ENCODE measurements around the gene CFAP52. TPM values are rescaled to one million over a fixed set of nuclear protein-coding genes. Genes with fewer than 3 reads are reported as not detected.
A peak's percentile ranks its signal among the peaks of the same experiment; 100 is the strongest.

CFAP52 gene
- total and polyA plus RNA-seq, 5 donors from 2014 or later: not detected

DNA sequence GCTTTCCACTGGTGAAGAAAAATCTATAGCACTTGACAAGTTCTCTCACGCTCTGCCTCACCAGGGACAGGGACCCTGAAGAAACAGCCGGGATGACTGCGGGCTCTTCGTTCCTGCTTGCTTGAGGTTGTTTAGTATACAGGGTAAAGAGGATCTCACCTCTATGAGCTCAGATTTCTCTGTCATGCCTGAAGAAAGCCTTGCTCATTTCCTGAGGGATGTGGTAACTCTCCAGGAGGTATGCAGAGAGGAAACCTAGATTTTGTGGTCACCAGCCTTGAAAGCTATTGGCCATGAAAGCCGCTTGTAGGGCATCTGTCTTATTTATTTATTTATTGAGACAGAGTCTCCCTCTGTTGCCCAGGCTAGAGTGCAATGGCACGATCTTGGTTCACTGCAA is 92.1 kb downstream of the CFAP52 start:
- no peak for ATAC-seq (ENCODE audit: low read depth in 2 of 2)
- Histone ChIP-seq H3K4me3 (ENCODE audit: low read depth, low read length) (no peak overlapping the region), H3K27me3 (ENCODE audit: control insufficient read depth, insufficient read depth, low read length) (peaks cover 3% of the 10 kb centered on the region), H3K36me3 (ENCODE audit: control insufficient read depth, insufficient read depth, low read length) (no peaks in the 10 kb centered on the region), H3K27ac (ENCODE audit: insufficient read depth, low read length, poor library complexity, severe bottlenecking) (no peak overlapping the region), H3K4me1 (ENCODE audit: control insufficient read depth, insufficient read depth, low read length, poor library complexity, severe bottlenecking) (no peaks in the 10 kb centered on the region), H3K9me3 (ENCODE audit: control insufficient read depth in 2 of 2, low read length in 2 of 2) (no peaks in the 10 kb centered on the region)
- Mint-ChIP-seq H3K4me1 (peaks cover 0 to 3% (median 0%) of the 10 kb centered on the region in 4 donors), H3K9me3 (peaks cover 0 to 4% (median 1%) of the 10 kb centered on the region in 7 donors), H3K27me3 (peaks cover 24% of the 10 kb centered on the region), H3K36me3 (no peaks in the 10 kb centered on the region), H3K4me3 (no peak overlapping the region), H3K27ac (no peak overlapping the region)
- no peak for DNase-seq

DNA sequence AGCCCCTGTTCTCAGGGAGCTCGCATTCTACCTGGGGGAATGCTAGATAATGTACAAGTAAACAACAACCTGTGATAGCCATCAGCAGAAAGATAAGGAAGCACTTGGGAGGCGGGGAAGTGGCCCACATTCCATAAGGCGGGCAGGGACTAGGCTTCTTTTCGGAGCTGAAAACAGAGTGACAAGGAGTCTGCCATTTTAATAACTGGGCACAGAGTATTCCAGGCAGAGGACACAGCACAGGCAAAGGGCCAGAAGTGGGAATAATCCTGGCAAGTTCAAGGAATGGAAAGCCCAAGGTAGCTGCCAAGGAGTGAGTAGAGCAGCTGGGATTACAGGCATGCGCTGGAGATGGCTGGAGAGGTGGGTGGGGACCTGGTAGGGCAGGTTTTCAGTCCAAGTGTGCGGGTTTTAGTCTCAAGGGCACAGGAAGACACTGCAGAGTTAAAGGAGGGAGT is 93.1 kb downstream of the CFAP52 start:
- H3K4me1 Mint-ChIP-seq: peaks cover 0 to 3% (median 0%) of the 10 kb centered on the region in 4 donors
- H3K9me3 ChIP-seq (ENCODE audit: control insufficient read depth in 2 of 2, low read length in 2 of 2): no peaks in the 10 kb centered on the region
- peaks cover 3% of the 10 kb centered on the region for H3K27me3 ChIP-seq (ENCODE audit: control insufficient read depth, insufficient read depth, low read length)
- H3K4me3 ChIP-seq (ENCODE audit: low read depth, low read length): no peak overlapping the region
- DNase-seq (no peak), ATAC-seq (ENCODE audit: low read depth in 2 of 2) (no peak)
- H3K27ac ChIP-seq (ENCODE audit: insufficient read depth, low read length, poor library complexity, severe bottlenecking): no peak overlapping the region
- H3K36me3 ChIP-seq (ENCODE audit: control insufficient read depth, insufficient read depth, low read length): no peaks in the 10 kb centered on the region
- peaks cover 0 to 1% (median 0%) of the 10 kb centered on the region in 7 donors for H3K9me3 Mint-ChIP-seq
- H3K36me3 Mint-ChIP-seq: no peaks in the 10 kb centered on the region
- peaks cover 24% of the 10 kb centered on the region for H3K27me3 Mint-ChIP-seq
- H3K27ac Mint-ChIP-seq: no peak overlapping the region
- H3K4me3 Mint-ChIP-seq: no peak overlapping the region
- no peaks in the 10 kb centered on the region for H3K4me1 ChIP-seq (ENCODE audit: control insufficient read depth, insufficient read depth, low read length, poor library complexity, severe bottlenecking)

DNA sequence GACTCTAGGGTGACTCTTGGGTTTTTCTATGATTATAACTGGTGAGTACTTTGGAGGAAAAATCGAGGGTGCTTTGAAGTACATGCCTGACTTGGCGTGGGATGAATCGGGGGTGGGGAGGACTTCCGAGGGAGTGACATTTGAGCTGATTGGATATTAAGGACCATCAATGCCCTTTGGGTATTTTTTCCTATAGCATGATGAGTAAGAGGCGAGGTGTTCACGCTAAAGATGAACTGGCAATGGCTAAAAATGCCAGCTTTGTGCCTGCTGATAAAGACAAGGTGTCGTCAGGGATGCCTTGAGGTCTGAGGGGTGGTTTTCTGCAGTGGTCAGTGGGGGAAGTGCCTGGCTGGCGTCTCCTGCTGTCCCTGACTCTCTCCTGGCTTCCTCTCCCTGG is 94.2 kb downstream of the CFAP52 start:
- Histone ChIP-seq H3K4me1 (ENCODE audit: control insufficient read depth, insufficient read depth, low read length, poor library complexity, severe bottlenecking) (no peaks in the 10 kb centered on the region), H3K4me3 (ENCODE audit: low read depth, low read length) (no peak overlapping the region), H3K36me3 (ENCODE audit: control insufficient read depth, insufficient read depth, low read length) (no peaks in the 10 kb centered on the region), H3K9me3 (ENCODE audit: control insufficient read depth in 2 of 2, low read length in 2 of 2) (no peaks in the 10 kb centered on the region), H3K27ac (ENCODE audit: insufficient read depth, low read length, poor library complexity, severe bottlenecking) (no peak overlapping the region), H3K27me3 (ENCODE audit: control insufficient read depth, insufficient read depth, low read length) (peaks cover 3% of the 10 kb centered on the region)
- Mint-ChIP-seq H3K4me1 (peaks cover 0 to 3% (median 0%) of the 10 kb centered on the region in 4 donors), H3K36me3 (no peaks in the 10 kb centered on the region), H3K9me3 (peaks cover 0 to 1% (median 0%) of the 10 kb centered on the region in 7 donors), H3K27ac (no peak overlapping the region), H3K27me3 (peaks cover 20% of the 10 kb centered on the region), H3K4me3 (no peak overlapping the region)
- ATAC-seq (ENCODE audit: low read depth in 2 of 2) (no peak), DNase-seq (no peak)

DNA sequence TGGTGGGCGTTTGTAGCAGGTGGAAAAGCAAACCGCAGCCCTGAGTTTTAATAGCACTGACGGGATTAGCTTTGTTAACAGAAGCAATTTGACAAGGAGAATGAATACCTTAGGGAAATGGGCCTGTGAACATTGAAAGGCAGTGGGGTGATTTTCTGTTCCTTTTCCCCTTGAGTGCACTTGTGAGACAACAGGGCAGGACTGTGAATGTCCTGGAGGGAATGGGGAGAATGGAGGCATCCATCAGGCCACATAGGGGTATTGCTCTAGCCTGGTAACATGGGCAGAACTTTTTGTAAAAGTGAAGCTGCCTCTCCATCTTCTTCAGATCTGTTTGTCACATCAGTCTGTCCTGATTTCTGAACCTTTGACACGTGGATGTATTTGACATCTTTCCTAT is 95.1 kb downstream of the CFAP52 start:
- no peak for ATAC-seq (ENCODE audit: low read depth in 2 of 2)
- peaks cover 0 to 1% (median 0%) of the 10 kb centered on the region in 7 donors for H3K9me3 Mint-ChIP-seq
- H3K4me1 Mint-ChIP-seq: peaks cover 0 to 3% (median 0%) of the 10 kb centered on the region in 4 donors
- no peak for DNase-seq
- H3K9me3 ChIP-seq (ENCODE audit: control insufficient read depth in 2 of 2, low read length in 2 of 2): no peaks in the 10 kb centered on the region
- no peak overlapping the region for H3K4me3 ChIP-seq (ENCODE audit: low read depth, low read length)
- no peaks in the 10 kb centered on the region for H3K4me1 ChIP-seq (ENCODE audit: control insufficient read depth, insufficient read depth, low read length, poor library complexity, severe bottlenecking)
- no peaks in the 10 kb centered on the region for H3K36me3 ChIP-seq (ENCODE audit: control insufficient read depth, insufficient read depth, low read length)
- no peaks in the 10 kb centered on the region for H3K27me3 ChIP-seq (ENCODE audit: control insufficient read depth, insufficient read depth, low read length)
- no peaks in the 10 kb centered on the region for H3K36me3 Mint-ChIP-seq
- H3K27me3 Mint-ChIP-seq: peaks cover 20% of the 10 kb centered on the region
- H3K27ac Mint-ChIP-seq: no peak overlapping the region
- H3K4me3 Mint-ChIP-seq: no peak overlapping the region
- H3K27ac ChIP-seq (ENCODE audit: insufficient read depth, low read length, poor library complexity, severe bottlenecking): no peak overlapping the region

DNA sequence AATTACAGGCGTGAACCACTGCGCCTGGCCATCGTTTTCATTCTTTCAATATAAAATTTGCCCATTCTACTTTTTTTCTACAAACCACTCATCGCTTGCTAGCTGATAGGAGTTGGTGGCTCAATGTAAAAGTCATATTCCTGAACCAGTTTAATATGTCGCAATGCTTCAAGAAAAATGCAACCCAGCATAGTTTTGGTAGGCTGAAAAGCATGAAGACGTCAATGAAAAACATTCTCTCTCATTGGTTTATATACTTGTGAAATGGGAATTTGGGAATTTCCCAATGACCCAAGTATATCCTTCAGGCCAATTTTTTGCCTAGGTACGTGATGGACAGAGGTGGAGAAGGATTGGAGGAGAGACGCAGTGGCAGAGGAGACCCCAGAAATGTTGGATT is 95.8 kb downstream of the CFAP52 start:
- H3K36me3 Mint-ChIP-seq: no peaks in the 10 kb centered on the region
- ATAC-seq (ENCODE audit: low read depth in 2 of 2) (no peak), DNase-seq (no peak)
- peaks cover 0 to 3% (median 0%) of the 10 kb centered on the region in 4 donors for H3K4me1 Mint-ChIP-seq
- H3K27me3 Mint-ChIP-seq: peaks cover 19% of the 10 kb centered on the region
- Histone ChIP-seq H3K27ac (ENCODE audit: insufficient read depth, low read length, poor library complexity, severe bottlenecking) (no peak overlapping the region), H3K9me3 (ENCODE audit: control insufficient read depth in 2 of 2, low read length in 2 of 2) (no peaks in the 10 kb centered on the region), H3K4me3 (ENCODE audit: low read depth, low read length) (no peak overlapping the region), H3K36me3 (ENCODE audit: control insufficient read depth, insufficient read depth, low read length) (no peaks in the 10 kb centered on the region), H3K4me1 (ENCODE audit: control insufficient read depth, insufficient read depth, low read length, poor library complexity, severe bottlenecking) (no peaks in the 10 kb centered on the region), H3K27me3 (ENCODE audit: control insufficient read depth, insufficient read depth, low read length) (no peaks in the 10 kb centered on the region)
- peaks cover 0 to 3% (median 0%) of the 10 kb centered on the region in 7 donors for H3K9me3 Mint-ChIP-seq
- H3K4me3 Mint-ChIP-seq: no peak overlapping the region
- no peak overlapping the region for H3K27ac Mint-ChIP-seq

DNA sequence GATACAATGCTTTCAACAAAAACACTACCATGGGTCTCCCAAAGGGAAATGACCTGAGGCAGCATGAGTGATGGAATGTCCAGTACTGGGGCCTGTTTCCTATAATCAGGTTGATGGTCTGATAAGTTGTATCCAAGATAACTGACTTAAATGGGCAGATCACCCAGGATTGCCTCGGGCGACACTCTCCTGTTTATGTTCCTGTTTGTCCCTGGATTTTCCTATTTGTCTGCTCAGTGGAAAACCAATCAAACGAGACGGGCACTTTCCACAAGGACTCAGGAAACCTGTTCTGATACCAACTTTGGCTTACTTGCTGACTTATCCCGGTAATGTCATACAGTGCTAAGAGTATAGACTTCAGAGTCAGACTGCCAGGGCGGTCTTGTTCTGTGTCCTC is 96.2 kb downstream of the CFAP52 start:
- H3K4me1 Mint-ChIP-seq: peaks cover 0 to 3% (median 0%) of the 10 kb centered on the region in 4 donors
- H3K4me3 Mint-ChIP-seq: no peak overlapping the region
- Histone ChIP-seq H3K4me3 (ENCODE audit: low read depth, low read length) (no peak overlapping the region), H3K27me3 (ENCODE audit: control insufficient read depth, insufficient read depth, low read length) (no peaks in the 10 kb centered on the region), H3K36me3 (ENCODE audit: control insufficient read depth, insufficient read depth, low read length) (no peaks in the 10 kb centered on the region), H3K4me1 (ENCODE audit: control insufficient read depth, insufficient read depth, low read length, poor library complexity, severe bottlenecking) (no peaks in the 10 kb centered on the region), H3K9me3 (ENCODE audit: control insufficient read depth in 2 of 2, low read length in 2 of 2) (no peaks in the 10 kb centered on the region), H3K27ac (ENCODE audit: insufficient read depth, low read length, poor library complexity, severe bottlenecking) (no peak overlapping the region)
- H3K27me3 Mint-ChIP-seq: peaks cover 15% of the 10 kb centered on the region
- H3K9me3 Mint-ChIP-seq: peaks cover 0 to 3% (median 0%) of the 10 kb centered on the region in 7 donors
- no peak for DNase-seq
- H3K36me3 Mint-ChIP-seq: no peaks in the 10 kb centered on the region
- no peak overlapping the region for H3K27ac Mint-ChIP-seq
- no peak for ATAC-seq (ENCODE audit: low read depth in 2 of 2)

DNA sequence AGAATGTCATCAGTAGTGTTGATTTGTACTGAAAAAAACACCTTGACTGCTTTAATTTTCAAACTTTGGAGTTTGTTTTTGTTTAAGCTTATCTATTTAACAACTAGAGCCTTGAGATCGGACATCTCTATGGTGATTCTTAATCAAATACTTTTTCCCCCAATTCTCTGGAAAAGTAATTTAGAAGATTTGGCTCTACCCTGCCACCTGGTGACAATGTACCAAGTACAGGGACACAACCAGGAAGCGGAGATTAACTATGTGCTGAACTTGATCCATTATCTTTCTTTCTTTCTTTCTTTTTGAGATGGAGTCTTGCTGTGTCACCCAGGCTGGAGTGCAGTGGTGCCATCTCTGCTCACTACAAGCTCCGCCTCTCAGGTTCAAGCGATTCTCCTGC is 99.6 kb downstream of the CFAP52 start:
- Histone ChIP-seq H3K9me3 (ENCODE audit: control insufficient read depth in 2 of 2, low read length in 2 of 2) (peaks cover 9 to 12% of the 10 kb centered on the region in 2 experiments), H3K27ac (ENCODE audit: insufficient read depth, low read length, poor library complexity, severe bottlenecking) (no peak overlapping the region), H3K4me1 (ENCODE audit: control insufficient read depth, insufficient read depth, low read length, poor library complexity, severe bottlenecking) (no peaks in the 10 kb centered on the region), H3K4me3 (ENCODE audit: low read depth, low read length) (no peak overlapping the region), H3K36me3 (ENCODE audit: control insufficient read depth, insufficient read depth, low read length) (no peaks in the 10 kb centered on the region), H3K27me3 (ENCODE audit: control insufficient read depth, insufficient read depth, low read length) (no peaks in the 10 kb centered on the region)
- Mint-ChIP-seq H3K27ac (no peak overlapping the region), H3K9me3 (peaks cover 0 to 16% (median 4%) of the 10 kb centered on the region in 7 donors), H3K27me3 (no peaks in the 10 kb centered on the region), H3K4me3 (no peak overlapping the region), H3K36me3 (no peaks in the 10 kb centered on the region), H3K4me1 (no peaks in the 10 kb centered on the region)
- no peak for DNase-seq
- ATAC-seq (ENCODE audit: low read depth in 2 of 2): no peak

DNA sequence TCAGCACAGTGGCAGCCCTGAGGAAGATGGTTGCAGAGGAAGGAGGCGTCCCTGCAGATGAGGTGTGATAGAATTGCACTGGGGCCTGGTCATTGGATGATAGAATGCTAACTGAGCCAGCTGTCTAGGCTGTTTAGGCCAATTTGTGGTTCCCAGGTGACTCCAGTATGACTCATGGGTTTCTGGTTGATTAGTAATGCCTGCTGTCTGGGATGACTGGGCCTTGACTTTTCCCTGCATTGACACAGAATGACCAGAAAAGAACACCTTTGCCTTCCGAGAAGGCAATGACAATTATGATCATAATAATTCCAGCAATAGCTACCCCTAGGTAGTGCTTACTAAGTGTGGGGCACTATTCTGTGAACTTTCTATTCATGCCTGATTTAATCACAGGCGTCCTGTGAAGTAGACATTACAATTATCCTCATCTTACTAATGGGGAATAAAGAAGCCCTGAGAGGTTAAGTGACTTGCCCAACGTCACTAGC is 100.4 kb downstream of the CFAP52 start:
- Mint-ChIP-seq H3K36me3 (no peaks in the 10 kb centered on the region), H3K27me3 (no peaks in the 10 kb centered on the region), H3K9me3 (peaks cover 0 to 16% (median 4%) of the 10 kb centered on the region in 7 donors), H3K4me3 (peak overlapping the region in 1 of 4 donors; percentile 27), H3K4me1 (no peaks in the 10 kb centered on the region), H3K27ac (no peak overlapping the region)
- peaks cover 9 to 12% of the 10 kb centered on the region in 2 experiments for H3K9me3 ChIP-seq (ENCODE audit: control insufficient read depth in 2 of 2, low read length in 2 of 2)
- H3K36me3 ChIP-seq (ENCODE audit: control insufficient read depth, insufficient read depth, low read length): no peaks in the 10 kb centered on the region
- peak in 1 of 3 donors; percentile 15 for DNase-seq
- H3K4me3 ChIP-seq (ENCODE audit: low read depth, low read length): no peak overlapping the region
- H3K4me1 ChIP-seq (ENCODE audit: control insufficient read depth, insufficient read depth, low read length, poor library complexity, severe bottlenecking): no peaks in the 10 kb centered on the region
- H3K27me3 ChIP-seq (ENCODE audit: control insufficient read depth, insufficient read depth, low read length): no peaks in the 10 kb centered on the region
- no peak for ATAC-seq (ENCODE audit: low read depth in 2 of 2)
- H3K27ac ChIP-seq (ENCODE audit: insufficient read depth, low read length, poor library complexity, severe bottlenecking): no peak overlapping the region
